PC-9 (cell line): Measurements from ENCODE around the gene CTSF. TPM values are rescaled to one million over a fixed set of nuclear protein-coding genes. Genes with fewer than 3 reads are reported as not detected.
"Not testable (repeated sequence)": the region's sequence is repeated elsewhere in the genome, so short reads cannot be mapped to it uniquely, and the experiment has no call there.

Source experiments
- BruUV-seq: library from RNA; stranded (reverse); fragments of 400-500 nt; replicated peaks from 2 replicates; lab custom pipeline; 2021; lab: Mats Ljungman, UMichigan
- CTCF ChIA-PET: fragments of 300-600 bp; sonication (Branson Sonifier 250); formaldehyde crosslinking; loops from one replicate; lab custom pipeline; 2022; ENCODE audit warnings: antibody characterized with exemption; lab: Charles Lee
- POLR2A ChIA-PET: fragments of 300-600 bp; sonication (Branson Sonifier 250); formaldehyde crosslinking; loops from one replicate; lab custom pipeline; 2022; ENCODE audit warnings: antibody characterized with exemption; ENCODE audit not compliant: unreplicated experiment; lab: Charles Lee
- DNase-seq, 2 experiments: peaks; one replicate each; pipeline versions ENCODE4 v3.0.0 to v3.0.0-alpha.2; 2015 to 2022; ENCODE audit warnings: mixed read lengths in 1 of 2
- H2AFZ ChIP-seq: fragments of 200-600 bp; sonication (generic); 2 replicates; pipeline ENCODE4 v1.8.1; 2017; ENCODE audit warnings: antibody characterized with exemption
- H3F3A ChIP-seq: fragments of 200-600 bp; sonication (generic); 2 replicates; pipeline ENCODE4 v1.8.1; 2017; ENCODE audit warnings: antibody characterized with exemption, mild to moderate bottlenecking, low read depth; ENCODE audit not compliant: insufficient read depth
- H3K27ac ChIP-seq: fragments of 200-600 bp; sonication (generic); 2 replicates; pipeline ENCODE4 v1.6.1; 2016; ENCODE audit warnings: mixed run types
- H3K27me3 ChIP-seq: fragments of 200-600 bp; sonication (generic); 2 replicates; pipeline ENCODE4 v1.6.1; 2016; ENCODE audit warnings: low read depth, mixed run types; ENCODE audit not compliant: insufficient read depth
- H3K36me3 ChIP-seq: fragments of 200-600 bp; sonication (generic); 2 replicates; pipeline ENCODE4 v1.6.1; 2016; ENCODE audit warnings: low read depth, mixed run types
- H3K4me1 ChIP-seq: fragments of 200-600 bp; sonication (generic); replicated peaks from 2 replicates; pipeline ENCODE4 v1.6.1; 2016; ENCODE audit warnings: mixed run types; ENCODE audit not compliant: insufficient read depth
- H3K4me2 ChIP-seq: fragments of 200-600 bp; sonication (generic); 2 replicates; pipeline ENCODE4 v1.6.1; 2017; ENCODE audit warnings: mixed run types
- H3K4me3 ChIP-seq: fragments of 200-600 bp; sonication (generic); 2 replicates; pipeline ENCODE4 v1.6.1; 2016; ENCODE audit warnings: mixed run types
- H3K79me2 ChIP-seq: fragments of 200-600 bp; sonication (generic); 2 replicates; pipeline ENCODE4 v1.6.1; 2017; ENCODE audit warnings: low read depth, mixed run types
- H3K9me2 ChIP-seq: fragments of 200-600 bp; sonication (generic); 2 replicates; pipeline ENCODE4 v1.8.1; 2017; ENCODE audit warnings: mild to moderate bottlenecking; ENCODE audit not compliant: insufficient read depth
- H3K9me3 ChIP-seq: fragments of 200-600 bp; sonication (generic); 2 replicates; pipeline ENCODE4 v1.8.1; 2016; ENCODE audit warnings: low read depth; ENCODE audit not compliant: insufficient read depth
- H4K20me1 ChIP-seq: fragments of 200-600 bp; sonication (generic); 2 replicates; pipeline ENCODE4 v1.8.1; 2017; ENCODE audit not compliant: insufficient read depth
- EZH2 ChIP-seq: fragments of 200-600 bp; sonication (generic); IDR thresholded peaks from 2 replicates; pipeline ENCODE4 v1.8.0; 2017; ENCODE audit warnings: antibody characterized with exemption, low read depth
- intact Hi-C: fragments of 100-400 bp; cut with micrococcal nuclease; formaldehyde crosslinking; loops from one replicate; pipeline ENCODE4 v1.10.0; 2022; ENCODE audit not compliant: unreplicated experiment
- total RNA-seq: library from RNA; stranded (reverse); gene quantifications from 2 replicates; pipeline ENCODE4 v1.2.3, GENCODE V29; 2021
- TF ChIP-seq, protein P1 (sequence below): fragments of 200-600 bp; sonication (generic); conservative IDR thresholded peaks from 2 replicates; pipeline ENCODE4 v1.6.1; 2017; ENCODE audit warnings: mixed run types, antibody characterized with exemption, mild to moderate bottlenecking, moderate library complexity

CTSF gene
- total RNA-seq, 1 experiment from 2014 or later: 34.3 TPM

DNA sequence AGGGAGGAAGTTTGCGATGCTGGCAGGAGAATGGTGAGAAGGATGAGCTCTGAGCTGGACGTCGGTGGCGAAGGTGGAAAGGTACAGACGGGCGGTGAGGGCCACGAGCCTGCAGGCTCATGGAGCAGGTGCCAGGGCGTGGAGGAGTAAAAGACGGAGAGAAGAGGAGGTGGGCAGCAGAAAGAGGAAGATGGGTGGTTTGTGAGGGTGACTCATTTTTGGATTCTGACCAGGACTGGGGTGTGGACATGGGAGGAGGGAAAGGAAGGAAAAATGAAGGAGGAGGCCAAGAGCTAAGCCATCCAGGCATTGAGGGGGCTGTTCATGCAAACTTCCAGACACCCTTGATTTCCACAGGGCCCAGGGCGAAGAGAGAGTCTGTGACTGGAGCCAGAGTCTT, 26.0 kb downstream of the CTSF start:
- H3K4me1 ChIP-seq: peaks cover 13% of the 10 kb centered on the region
- CTCF ChIA-PET: no interaction called here
- H3K4me2 ChIP-seq: no peak overlapping the region
- peaks cover under 1% of the 10 kb centered on the region; the same call in 1 of the 2 replicates for H3F3A ChIP-seq
- TF ChIP-seq EZH2: no peak
- TF ChIP-seq, protein P1, sequence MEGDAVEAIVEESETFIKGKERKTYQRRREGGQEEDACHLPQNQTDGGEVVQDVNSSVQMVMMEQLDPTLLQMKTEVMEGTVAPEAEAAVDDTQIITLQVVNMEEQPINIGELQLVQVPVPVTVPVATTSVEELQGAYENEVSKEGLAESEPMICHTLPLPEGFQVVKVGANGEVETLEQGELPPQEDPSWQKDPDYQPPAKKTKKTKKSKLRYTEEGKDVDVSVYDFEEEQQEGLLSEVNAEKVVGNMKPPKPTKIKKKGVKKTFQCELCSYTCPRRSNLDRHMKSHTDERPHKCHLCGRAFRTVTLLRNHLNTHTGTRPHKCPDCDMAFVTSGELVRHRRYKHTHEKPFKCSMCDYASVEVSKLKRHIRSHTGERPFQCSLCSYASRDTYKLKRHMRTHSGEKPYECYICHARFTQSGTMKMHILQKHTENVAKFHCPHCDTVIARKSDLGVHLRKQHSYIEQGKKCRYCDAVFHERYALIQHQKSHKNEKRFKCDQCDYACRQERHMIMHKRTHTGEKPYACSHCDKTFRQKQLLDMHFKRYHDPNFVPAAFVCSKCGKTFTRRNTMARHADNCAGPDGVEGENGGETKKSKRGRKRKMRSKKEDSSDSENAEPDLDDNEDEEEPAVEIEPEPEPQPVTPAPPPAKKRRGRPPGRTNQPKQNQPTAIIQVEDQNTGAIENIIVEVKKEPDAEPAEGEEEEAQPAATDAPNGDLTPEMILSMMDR: no peak
- H4K20me1 ChIP-seq: no peaks in the 10 kb centered on the region
- H3K27ac ChIP-seq: no peak overlapping the region
- H3K4me3 ChIP-seq: no peak overlapping the region
- H3K27me3 ChIP-seq: 0 out of 2 replicates have a peak, but pooled peaks cover 9% of the 10 kb centered on the region
- no peaks in the 10 kb centered on the region for H3K36me3 ChIP-seq
- BruUV-seq: no TSS peak
- no peaks in the 10 kb centered on the region for H3K9me2 ChIP-seq
- no peaks in the 10 kb centered on the region for H3K79me2 ChIP-seq
- no peaks in the 10 kb centered on the region for H3K9me3 ChIP-seq
- POLR2A ChIA-PET: no interaction called here
- intact Hi-C loops: no loop called here
- no peak overlapping the region for H2AFZ ChIP-seq
- no peak for DNase-seq

DNA sequence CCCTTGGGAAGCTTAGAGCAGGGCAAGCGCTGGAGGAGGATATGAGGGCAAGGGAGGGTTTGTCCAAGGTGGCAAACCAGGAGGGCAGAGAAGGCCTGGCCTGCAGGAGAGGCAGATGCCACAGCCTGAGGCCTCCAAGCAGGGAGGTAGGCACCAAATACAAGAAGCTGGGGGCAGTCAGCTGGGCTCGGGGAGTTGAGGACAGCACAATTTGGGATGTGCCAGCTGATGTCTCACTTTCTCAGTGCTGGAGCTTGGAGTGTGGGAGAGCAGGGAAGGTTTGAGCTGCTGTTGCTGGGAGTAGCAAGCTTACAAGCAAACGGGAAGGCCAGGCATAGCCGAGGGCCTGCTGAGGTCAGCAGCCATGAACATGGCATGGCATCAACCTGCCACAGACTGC, 26.5 kb downstream of the CTSF start:
- no peak overlapping the region for H3K4me2 ChIP-seq
- no peaks in the 10 kb centered on the region for H3K36me3 ChIP-seq
- no peak overlapping the region for H3K4me3 ChIP-seq
- H3K27ac ChIP-seq: no peak overlapping the region
- no peaks in the 10 kb centered on the region for H3K9me3 ChIP-seq
- no peaks in the 10 kb centered on the region for H3K9me2 ChIP-seq
- no TSS peak for BruUV-seq
- ChIA-PET CTCF (no interaction called here), POLR2A (no interaction called here)
- H2AFZ ChIP-seq: no peak overlapping the region
- no peaks in the 10 kb centered on the region for H3K79me2 ChIP-seq
- H3F3A ChIP-seq: no peaks in the 10 kb centered on the region; the same call in 1 of the 2 replicates
- H3K27me3 ChIP-seq: 0 out of 2 replicates have a peak, but pooled peaks cover 4% of the 10 kb centered on the region
- intact Hi-C loops: no loop called here
- peaks cover 13% of the 10 kb centered on the region for H3K4me1 ChIP-seq
- DNase-seq: no peak
- TF ChIP-seq, protein P1: no peak
- no peak for TF ChIP-seq EZH2
- H4K20me1 ChIP-seq: no peaks in the 10 kb centered on the region

DNA sequence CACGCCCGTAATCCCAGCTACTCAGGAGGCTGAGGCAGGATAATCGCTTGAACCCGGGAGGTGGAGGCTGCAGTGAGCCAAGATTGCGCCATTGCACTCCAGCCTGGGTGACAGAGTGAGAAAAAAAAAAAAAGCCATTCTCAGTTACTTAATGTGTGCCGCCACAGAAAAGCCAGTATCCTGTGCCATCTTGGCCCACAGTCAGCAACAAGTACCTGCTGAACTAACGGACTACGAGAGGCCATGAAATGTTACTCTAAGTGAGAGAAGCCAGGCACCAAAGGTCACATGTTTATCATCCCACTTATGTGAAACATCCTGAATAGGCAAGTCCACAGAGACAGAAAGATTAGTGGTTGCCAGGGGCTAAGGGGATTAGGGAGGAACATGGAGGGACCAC, 27.8 kb downstream of the CTSF start:
- H3F3A ChIP-seq, H3K36me3 ChIP-seq, H3K4me1 ChIP-seq, POLR2A ChIA-PET, H3K27me3 ChIP-seq, intact Hi-C loops, CTCF ChIA-PET, H2AFZ ChIP-seq, H3K4me3 ChIP-seq, H3K27ac ChIP-seq, H3K9me2 ChIP-seq, H3K79me2 ChIP-seq, H4K20me1 ChIP-seq, H3K9me3 ChIP-seq, DNase-seq, BruUV-seq, H3K4me2 ChIP-seq: not testable (repeated sequence)

DNA sequence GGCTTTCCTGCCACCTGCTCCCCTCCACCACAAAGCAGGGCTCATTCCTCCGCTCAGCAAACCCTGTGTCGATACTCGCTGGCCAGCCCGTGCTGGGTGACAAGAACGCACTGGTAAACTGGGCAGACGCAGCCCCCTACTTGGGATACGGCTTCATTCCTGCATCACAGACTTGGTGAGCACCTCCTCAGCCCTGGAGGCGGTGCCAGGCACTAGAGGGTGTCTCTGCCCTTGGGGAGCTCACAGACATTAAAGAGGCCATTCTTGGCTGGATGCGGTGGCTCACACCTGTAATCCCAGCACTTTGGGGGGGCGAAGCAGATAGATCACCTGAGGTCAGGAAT, 28.6 kb downstream of the CTSF start:
- intact Hi-C loops: no loop called here
- no peak overlapping the region for H3K27ac ChIP-seq
- no peak overlapping the region for H3K4me2 ChIP-seq
- no TSS peak for BruUV-seq
- H3F3A ChIP-seq: peaks cover 6% of the 10 kb centered on the region; the same call in 1 of the 2 replicates
- peaks cover 4% of the 10 kb centered on the region for H3K4me1 ChIP-seq
- H3K79me2 ChIP-seq: no peaks in the 10 kb centered on the region
- no peak overlapping the region for H2AFZ ChIP-seq
- DNase-seq: no peak
- H3K4me3 ChIP-seq: no peak overlapping the region
- CTCF ChIA-PET: no interaction called here
- no peaks in the 10 kb centered on the region for H3K9me2 ChIP-seq
- TF ChIP-seq EZH2: no peak
- TF ChIP-seq, protein P1: no peak
- H3K9me3 ChIP-seq: no peaks in the 10 kb centered on the region
- no peaks in the 10 kb centered on the region; the same call in 1 of the 2 replicates for H3K36me3 ChIP-seq
- POLR2A ChIA-PET: no interaction called here
- H4K20me1 ChIP-seq: no peaks in the 10 kb centered on the region
- no peaks in the 10 kb centered on the region for H3K27me3 ChIP-seq
